Stimulated activated naive CD8-positive, alpha-beta T cell treated with anti-CD3 and anti-CD28 coated beads, Interleukin-15, Interleukin-2, amounts not matched to agents 100 ng/mL and 50 ng/mL, for 24 hours (primary cell): ENCODE results near the gene CHRNE.
"Not testable (repeated sequence)": the region's sequence is repeated elsewhere in the genome, so short reads cannot be mapped to it uniquely, and the experiment has no call there.

ENCODE experiments used
- H3K27ac Mint-ChIP-seq: one replicate; pipeline ENCODE4 v1.8.0; 2021; ENCODE audit warnings: mild to moderate bottlenecking, mixed read lengths
- H3K27me3 Mint-ChIP-seq: one replicate; pipeline ENCODE4 v1.8.0; 2021; ENCODE audit warnings: mixed read lengths
- H3K36me3 Mint-ChIP-seq: one replicate; pipeline ENCODE4 v1.8.0; 2021; ENCODE audit warnings: low read depth, mixed read lengths
- H3K4me1 Mint-ChIP-seq: one replicate; pipeline ENCODE4 v1.8.0; 2021; ENCODE audit warnings: low read depth, mixed read lengths
- H3K4me3 Mint-ChIP-seq: one replicate; pipeline ENCODE4 v1.8.0; 2021; ENCODE audit warnings: mild to moderate bottlenecking, mixed read lengths
- H3K9me3 Mint-ChIP-seq: one replicate; pipeline ENCODE4 v1.8.0; 2021; ENCODE audit warnings: mixed read lengths

The CHRNE gene

DNA sequence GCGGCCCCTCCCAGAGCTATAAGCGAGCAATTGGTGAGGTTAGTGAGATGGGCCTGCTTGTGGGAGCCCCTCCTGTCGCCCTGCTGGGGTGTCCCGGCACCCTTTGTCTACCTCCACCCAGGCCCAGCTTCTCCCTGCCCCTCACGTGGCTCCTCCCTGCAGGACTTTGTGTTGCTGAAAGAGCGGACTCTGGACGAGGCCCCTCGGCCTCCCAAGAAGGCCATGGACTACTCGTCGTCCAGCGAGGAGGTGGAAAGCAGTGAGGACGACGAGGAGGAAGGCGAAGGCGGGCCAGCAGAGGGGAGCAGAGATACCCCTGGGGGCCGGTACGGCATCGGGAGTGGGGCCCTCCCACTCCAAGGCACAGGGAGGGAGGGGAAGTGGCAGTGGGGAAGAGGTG, 9.6 kb downstream of the CHRNE start:
- peaks cover 1% of the 10 kb centered on the region for H3K4me1 Mint-ChIP-seq
- H3K27ac Mint-ChIP-seq, result no peak overlapping the region
- no peaks in the 10 kb centered on the region for H3K27me3 Mint-ChIP-seq
- H3K9me3 Mint-ChIP-seq, result no peaks in the 10 kb centered on the region
- H3K4me3 Mint-ChIP-seq, result no peak overlapping the region
- peaks cover 21% of the 10 kb centered on the region for H3K36me3 Mint-ChIP-seq

DNA sequence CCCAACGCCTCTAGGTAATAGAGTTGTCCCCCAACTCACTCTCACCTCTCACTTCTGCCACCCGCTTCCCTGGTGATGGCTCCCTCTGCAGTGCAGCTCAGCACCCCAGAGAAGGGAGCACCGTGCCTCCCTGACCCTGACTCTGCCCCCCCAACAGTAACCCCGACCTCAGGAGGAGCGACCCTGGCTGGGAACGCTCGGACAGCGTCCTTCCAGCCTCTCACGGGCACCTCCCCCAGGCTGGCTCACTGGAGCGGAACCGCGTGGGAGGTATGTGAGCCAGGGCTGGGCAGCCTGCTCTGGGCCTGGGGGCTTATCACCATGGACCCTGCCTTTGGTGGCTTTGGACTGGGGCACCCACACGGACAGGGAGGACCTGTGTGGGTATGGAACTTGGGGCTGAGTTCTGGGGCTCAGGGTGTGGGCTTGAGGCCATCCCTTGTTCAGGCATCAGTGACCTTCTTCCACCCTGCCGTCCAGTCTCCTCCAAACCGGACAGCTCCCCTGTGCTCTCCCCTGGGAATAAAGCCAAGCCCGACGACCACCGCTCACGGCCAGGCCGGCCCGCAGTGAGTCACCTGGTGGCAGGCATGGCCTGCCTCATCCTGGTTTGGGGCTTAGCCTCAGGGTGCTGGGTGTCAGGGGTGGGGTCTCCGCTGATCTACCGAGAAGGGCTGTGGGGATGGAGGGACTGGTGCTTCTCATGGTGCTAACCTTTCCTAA, 10.2 kb downstream of the CHRNE start:
- Mint-ChIP-seq H3K4me3 (no peak overlapping the region), H3K27me3 (no peaks in the 10 kb centered on the region), H3K9me3 (no peaks in the 10 kb centered on the region), H3K36me3 (peaks cover 21% of the 10 kb centered on the region), H3K27ac (no peak overlapping the region), H3K4me1 (no peaks in the 10 kb centered on the region)

DNA sequence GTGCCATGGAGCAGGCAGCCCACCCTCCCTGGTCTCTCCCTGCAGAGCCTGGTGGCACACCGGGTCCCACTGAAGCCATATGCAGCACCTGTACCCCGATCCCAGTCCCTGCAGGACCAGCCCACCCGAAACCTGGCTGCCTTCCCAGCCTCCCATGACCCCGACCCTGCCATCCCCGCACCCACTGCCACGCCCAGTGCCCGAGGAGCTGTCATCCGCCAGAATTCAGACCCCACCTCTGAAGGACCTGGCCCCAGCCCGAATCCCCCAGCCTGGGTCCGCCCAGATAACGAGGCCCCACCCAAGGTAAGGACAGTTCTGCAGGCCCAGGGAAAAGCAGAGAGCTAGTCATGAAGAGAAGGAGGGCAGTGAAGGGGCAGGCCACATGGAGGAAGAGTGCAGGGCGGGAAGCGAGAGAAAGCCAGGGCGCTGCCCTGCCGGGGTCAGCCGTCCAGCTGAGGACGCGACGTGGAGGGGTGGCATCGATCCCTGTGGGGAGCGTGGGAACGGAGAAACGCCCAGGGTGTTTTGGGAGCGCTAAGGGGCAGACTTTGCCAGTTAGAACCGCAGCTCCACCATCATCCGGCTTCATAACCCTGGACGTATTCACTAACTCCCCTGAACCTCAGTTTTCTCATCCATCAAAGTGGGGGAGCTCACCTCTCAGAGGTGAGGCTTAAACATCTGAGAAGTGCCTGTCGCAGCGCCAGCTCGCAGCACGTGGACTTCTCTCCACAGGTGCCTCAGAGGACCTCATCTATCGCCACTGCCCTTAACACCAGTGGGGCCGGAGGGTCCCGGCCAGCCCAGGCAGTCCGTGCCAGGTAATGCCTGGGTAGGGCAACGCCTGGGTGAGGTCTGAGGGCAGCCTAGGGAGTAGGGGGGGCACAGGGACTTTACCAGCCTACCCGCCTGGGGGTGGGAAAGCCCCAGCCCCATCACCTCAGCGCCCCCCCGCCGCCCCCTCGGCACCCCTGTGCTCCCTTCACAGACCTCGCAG, 11.2 kb downstream of the CHRNE start:
- Mint-ChIP-seq H3K4me3 (no peak overlapping the region), H3K9me3 (no peaks in the 10 kb centered on the region), H3K4me1 (no peaks in the 10 kb centered on the region), H3K27me3 (no peaks in the 10 kb centered on the region), H3K36me3 (peaks cover 27% of the 10 kb centered on the region), H3K27ac (no peak overlapping the region)

DNA sequence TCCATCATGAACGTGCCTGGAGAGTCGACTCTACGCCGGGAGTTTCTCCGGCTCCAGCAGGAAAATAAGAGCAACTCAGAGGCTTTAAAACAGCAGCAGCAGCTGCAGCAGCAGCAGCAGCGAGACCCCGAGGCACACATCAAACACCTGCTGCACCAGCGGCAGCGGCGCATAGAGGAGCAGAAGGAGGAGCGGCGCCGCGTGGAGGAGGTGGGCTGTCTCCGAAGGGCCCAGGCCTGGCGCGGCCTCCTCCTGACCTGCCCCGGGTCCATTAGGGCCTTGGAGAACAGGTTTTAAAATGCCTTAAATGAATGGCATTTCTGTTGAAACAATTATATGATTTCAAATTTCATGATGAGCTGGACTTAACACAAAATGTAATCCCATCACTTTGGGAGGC, 15.3 kb downstream of the CHRNE start:
- no peak overlapping the region for H3K27ac Mint-ChIP-seq
- H3K4me1 Mint-ChIP-seq, result no peaks in the 10 kb centered on the region
- no peaks in the 10 kb centered on the region for H3K9me3 Mint-ChIP-seq
- H3K36me3 Mint-ChIP-seq, result peaks cover 17% of the 10 kb centered on the region
- no peak overlapping the region for H3K4me3 Mint-ChIP-seq
- no peaks in the 10 kb centered on the region for H3K27me3 Mint-ChIP-seq

DNA sequence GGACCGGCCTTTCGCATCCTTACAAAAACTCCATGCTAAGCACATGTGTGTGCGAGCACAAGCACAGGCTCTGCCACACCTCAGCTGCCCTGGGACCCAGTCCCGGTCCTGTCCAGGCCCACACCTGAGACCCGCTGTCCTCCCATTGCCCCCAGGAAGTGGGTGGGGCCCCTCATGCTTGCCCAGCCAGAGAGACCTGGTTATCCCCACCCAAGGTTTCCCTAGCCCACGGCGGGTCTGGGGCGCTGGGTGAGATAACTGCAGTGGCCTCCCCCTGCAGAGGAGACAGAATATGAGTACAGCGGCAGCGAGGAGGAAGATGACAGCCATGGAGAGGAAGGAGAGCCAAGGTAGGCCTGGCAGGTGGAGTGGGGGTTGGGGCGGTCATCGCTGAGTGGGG, 16.1 kb downstream of the CHRNE start:
- H3K36me3 Mint-ChIP-seq, result peaks cover 14% of the 10 kb centered on the region
- no peaks in the 10 kb centered on the region for H3K27me3 Mint-ChIP-seq
- H3K4me3 Mint-ChIP-seq, result no peak overlapping the region
- H3K27ac Mint-ChIP-seq, result no peak overlapping the region
- H3K9me3 Mint-ChIP-seq, result no peaks in the 10 kb centered on the region
- H3K4me1 Mint-ChIP-seq, result no peaks in the 10 kb centered on the region

DNA sequence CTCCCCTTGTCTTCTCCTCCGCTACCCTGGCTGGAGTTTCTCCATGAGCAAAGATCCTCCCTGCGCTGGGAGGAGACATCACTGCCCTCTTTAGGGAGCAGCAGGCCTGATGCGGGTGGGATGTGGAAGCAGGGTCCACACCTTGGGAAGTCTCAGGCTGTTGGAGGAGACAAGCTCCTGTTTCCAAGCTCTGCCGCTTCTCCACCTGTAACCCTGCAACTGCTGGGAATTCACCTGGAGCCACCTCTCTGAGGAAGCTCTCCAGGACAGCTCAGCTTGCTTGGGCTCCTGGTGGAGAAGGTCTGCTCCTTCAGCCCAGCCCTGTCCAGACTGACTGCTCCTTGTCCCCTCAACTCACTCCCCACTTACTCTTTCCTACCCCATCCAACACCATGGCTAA, 18.4 kb downstream of the CHRNE start:
- Mint-ChIP-seq H3K27me3 (no peaks in the 10 kb centered on the region), H3K36me3 (peaks cover 14% of the 10 kb centered on the region), H3K9me3 (no peaks in the 10 kb centered on the region), H3K27ac (no peak overlapping the region), H3K4me1 (no peaks in the 10 kb centered on the region), H3K4me3 (no peak overlapping the region)

DNA sequence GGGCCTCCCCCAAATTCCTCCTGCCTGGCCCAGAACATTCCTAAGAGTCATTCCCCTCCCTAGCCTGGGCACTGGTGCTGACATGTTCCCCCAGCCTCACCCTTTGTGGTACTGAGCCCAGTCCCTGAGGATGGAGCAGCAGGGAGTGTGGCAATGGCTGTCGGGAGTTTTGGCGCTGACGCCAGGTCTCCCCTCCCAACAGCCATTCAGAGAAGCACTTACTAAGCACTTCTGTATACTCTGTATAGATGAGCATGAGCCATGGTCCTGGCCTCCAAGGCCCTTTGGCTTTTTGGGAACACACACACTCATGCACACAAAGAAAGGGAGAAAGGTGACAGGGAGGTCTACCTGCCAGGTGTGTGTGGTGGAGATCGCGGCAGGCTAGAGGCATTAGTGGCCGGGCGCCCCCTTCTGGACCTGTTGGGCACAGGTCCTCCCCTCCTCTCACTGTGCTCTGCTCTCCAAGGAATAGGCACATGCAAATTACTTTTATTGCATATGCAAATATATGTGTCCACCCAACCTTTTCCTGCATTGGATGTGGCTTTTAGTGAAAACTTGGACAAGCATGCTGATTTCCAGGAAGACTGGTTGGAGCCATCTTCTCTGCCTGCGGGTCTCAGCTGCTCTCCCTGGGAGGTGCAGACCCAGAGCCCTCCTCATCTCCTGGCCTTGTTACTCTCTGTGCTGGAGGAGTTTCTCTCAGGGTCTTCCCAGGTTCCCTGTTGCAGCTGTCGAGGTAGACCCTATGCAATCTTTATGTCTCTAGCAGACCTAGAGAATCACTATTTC, 20.9 kb downstream of the CHRNE start:
- H3K36me3 Mint-ChIP-seq, result peaks cover 10% of the 10 kb centered on the region

DNA sequence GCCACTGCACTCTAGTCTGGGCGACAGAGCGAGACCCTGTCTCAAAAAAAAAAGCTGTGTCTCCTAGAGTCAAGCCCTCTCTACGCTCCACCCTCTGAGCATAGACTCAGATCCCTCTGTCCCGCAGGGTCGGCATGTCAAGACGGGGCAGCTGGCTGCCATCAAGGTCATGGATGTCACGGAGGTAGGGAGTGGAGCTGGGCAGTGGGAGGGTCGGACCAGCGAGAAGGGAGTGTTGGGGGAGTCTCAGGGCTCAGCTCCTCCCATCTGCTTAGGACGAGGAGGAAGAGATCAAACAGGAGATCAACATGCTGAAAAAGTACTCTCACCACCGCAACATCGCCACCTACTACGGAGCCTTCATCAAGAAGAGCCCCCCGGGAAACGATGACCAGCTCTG, 22.0 kb downstream of the CHRNE start:
- no peaks in the 10 kb centered on the region for H3K27me3 Mint-ChIP-seq
- no peak overlapping the region for H3K27ac Mint-ChIP-seq
- H3K4me3 Mint-ChIP-seq, result no peak overlapping the region
- H3K9me3 Mint-ChIP-seq, result no peaks in the 10 kb centered on the region
- H3K36me3 Mint-ChIP-seq, result peaks cover 5% of the 10 kb centered on the region
- no peaks in the 10 kb centered on the region for H3K4me1 Mint-ChIP-seq

More for the DNA sequence above, 20.9 kb downstream of the CHRNE start:
- Mint-ChIP-seq H3K4me1 (no peaks in the 10 kb centered on the region), H3K4me3 (no peak overlapping the region), H3K9me3 (no peaks in the 10 kb centered on the region), H3K27me3 (no peaks in the 10 kb centered on the region), H3K27ac (no peak overlapping the region)

DNA sequence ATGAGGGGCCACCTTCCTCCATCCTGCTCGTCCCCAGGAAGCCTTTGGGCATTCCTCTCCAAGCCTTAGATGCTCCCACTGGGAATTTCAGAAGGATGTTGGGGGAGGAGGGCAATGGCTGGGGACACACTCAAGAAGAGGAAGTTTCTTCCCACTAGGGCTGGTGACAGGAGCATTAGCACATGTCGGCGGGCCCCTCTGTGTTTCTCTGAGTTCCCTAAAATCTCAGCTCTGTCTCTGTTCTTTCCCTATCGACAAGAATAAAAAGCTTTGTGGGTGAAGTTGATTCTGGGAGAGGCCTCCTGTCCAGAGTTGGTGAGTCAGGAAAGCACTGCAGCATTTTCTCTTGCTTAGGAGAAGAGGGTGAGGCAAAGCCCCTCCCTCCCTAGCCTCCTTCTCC, 23.3 kb downstream of the CHRNE start:
- H3K4me1 Mint-ChIP-seq, result no peaks in the 10 kb centered on the region
- no peaks in the 10 kb centered on the region for H3K9me3 Mint-ChIP-seq
- H3K36me3 Mint-ChIP-seq, result peaks cover 5% of the 10 kb centered on the region
- no peak overlapping the region for H3K4me3 Mint-ChIP-seq
- H3K27me3 Mint-ChIP-seq, result no peaks in the 10 kb centered on the region
- H3K27ac Mint-ChIP-seq, result no peak overlapping the region

DNA sequence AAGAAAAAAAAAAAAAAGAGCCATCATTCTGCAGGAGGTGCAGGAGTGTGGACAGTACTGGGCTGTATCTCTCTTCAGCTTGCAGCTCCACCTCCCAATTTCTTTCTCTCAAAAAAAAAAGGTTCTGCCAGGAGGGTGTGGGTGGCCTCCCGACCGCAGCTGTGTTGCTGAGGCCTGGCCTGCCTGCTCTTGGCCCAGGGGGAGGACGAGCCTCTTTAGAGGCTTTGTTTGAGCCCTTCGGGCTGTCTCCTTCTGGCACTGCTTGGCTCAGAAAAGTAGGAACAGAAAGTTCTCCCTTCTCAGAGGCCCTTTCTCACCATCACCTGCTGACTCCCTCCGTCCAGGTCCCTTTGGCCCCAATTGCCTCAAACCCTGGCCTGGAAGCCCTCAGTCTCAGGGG, 25.8 kb downstream of the CHRNE start:
- Mint-ChIP-seq H3K4me3 (no peak overlapping the region), H3K9me3 (no peaks in the 10 kb centered on the region), H3K27ac (no peak overlapping the region), H3K4me1 (no peaks in the 10 kb centered on the region), H3K27me3 (no peaks in the 10 kb centered on the region), H3K36me3 (peaks cover 12% of the 10 kb centered on the region)

DNA sequence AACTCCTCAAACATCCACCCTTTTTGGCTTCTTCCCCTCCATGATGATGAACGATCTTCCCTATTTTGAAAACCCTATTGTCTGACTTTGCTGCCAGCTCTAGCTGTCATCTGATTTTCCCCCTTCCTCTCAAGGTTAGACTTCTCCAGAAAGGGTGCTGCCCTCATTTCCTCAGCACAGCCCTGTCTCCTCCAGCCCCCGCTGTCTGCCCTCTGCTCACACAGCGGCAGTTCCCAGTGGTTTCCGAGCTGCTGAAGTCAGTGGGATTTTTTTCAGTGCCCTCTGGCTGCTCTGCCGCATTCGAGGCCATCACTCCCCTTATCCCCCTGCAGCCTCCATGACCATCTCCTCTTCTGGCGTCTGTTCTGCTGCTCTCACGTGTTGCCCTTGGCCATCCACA, 30.1 kb downstream of the CHRNE start:
- H3K27ac Mint-ChIP-seq, result no peak overlapping the region
- H3K4me3 Mint-ChIP-seq, result no peak overlapping the region
- no peaks in the 10 kb centered on the region for H3K27me3 Mint-ChIP-seq
- H3K4me1 Mint-ChIP-seq, result no peaks in the 10 kb centered on the region
- H3K36me3 Mint-ChIP-seq, result peaks cover 11% of the 10 kb centered on the region
- H3K9me3 Mint-ChIP-seq, result no peaks in the 10 kb centered on the region

DNA sequence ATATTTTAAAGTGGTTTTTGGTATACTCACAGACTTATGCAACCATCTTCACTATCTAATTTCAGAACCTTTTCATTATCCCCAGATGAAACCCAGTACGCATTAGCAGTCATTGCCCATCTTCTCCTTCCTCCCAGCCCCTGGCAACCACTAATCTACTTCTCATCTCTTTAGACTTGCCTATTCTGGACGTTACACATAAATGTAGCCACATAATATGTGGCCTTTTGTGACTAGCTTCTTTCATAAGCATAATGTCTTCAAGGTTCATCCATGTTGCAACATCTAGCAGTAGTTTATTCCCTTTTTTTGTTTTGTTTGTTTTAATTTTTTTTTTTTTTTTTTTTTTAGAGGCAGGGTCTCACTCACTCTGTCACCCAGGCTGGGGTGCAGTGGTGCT, 32.0 kb downstream of the CHRNE start:
- Mint-ChIP-seq H3K27me3 (no peaks in the 10 kb centered on the region), H3K27ac (no peak overlapping the region), H3K9me3 (no peaks in the 10 kb centered on the region), H3K36me3 (peaks cover 11% of the 10 kb centered on the region), H3K4me1 (no peaks in the 10 kb centered on the region), H3K4me3 (no peak overlapping the region)

DNA sequence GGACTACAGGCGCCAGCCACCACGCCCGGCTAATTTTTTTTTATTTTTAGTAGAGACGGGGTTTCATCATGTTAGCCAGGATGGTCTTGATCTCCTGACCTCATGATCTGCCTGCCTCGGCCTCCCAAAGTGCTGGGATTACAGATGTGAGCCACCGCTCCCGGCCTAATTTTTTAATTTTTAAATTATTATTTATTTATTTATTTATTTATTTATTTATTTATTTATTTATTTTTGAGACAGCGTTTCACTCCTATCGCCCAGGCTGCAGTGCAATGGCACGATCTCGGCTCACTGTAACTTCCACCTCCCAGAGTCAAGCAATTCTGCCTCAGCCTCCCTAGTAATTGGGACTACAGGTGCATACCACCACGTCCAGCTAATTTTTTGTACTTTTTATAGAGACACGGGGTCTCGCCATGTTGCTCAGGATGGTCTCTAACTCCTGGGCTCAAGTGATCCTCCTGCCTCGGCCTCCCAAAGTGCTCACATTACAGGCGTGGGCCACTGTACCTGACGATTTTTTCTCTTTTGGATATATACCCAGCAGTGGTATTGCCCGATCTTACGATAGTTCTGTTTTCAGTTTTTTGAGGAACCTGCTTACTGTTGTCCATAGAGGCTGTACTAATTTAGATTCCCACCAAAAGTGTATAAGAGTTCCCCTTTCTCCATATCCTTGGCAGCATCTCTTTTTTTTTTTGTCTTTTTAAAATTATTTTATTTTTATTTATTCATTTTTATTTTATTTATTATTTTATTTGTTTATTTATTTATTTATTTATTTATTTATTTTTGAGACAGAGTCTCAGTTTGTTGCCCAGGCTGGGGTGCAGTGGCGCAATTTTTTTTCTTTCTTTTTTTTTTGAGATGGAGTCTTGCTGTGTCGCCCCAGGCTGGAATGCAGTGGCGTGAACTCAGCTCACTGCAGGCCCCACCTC, 33.6 kb downstream of the CHRNE start:
- not testable (repeated sequence) for H3K27ac Mint-ChIP-seq, H3K4me3 Mint-ChIP-seq, H3K4me1 Mint-ChIP-seq, H3K9me3 Mint-ChIP-seq, H3K27me3 Mint-ChIP-seq
- H3K36me3 Mint-ChIP-seq, result peaks cover 11% of the 10 kb centered on the region

DNA sequence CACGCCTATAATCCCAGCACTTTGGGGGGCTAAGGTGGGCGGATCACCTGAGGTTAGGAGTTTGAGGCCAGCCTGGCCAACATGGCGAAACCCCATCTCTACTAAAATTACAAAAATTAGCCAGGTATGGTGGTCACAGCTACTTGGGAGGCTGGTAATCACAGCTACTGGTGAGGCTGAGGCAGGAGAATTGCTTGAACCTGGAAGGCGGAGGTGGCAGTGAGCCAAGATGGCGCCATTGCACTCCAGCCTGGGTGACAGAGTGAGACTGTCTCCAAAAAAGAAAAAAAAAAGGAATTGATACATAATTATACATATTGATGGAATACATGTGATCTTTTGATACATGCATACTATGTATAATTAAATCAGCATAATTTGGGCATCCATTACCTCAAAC, 35.4 kb downstream of the CHRNE start:
- not testable (repeated sequence) for H3K27me3 Mint-ChIP-seq, H3K36me3 Mint-ChIP-seq, H3K4me3 Mint-ChIP-seq, H3K27ac Mint-ChIP-seq, H3K4me1 Mint-ChIP-seq, H3K9me3 Mint-ChIP-seq
